GM12878 (cell line): Measurements from ENCODE around the gene ZNF462. TPM values are rescaled to one million over a fixed set of nuclear protein-coding genes. Genes with fewer than 3 reads are reported as not detected.

Experiments used
- ATAC-seq: fragments of 200-7000 bp; cut with Tn5 transposase; 3 replicates; pipeline ENCODE4 v1.9.1; 2020; ENCODE audit warnings: mild to moderate bottlenecking, moderate library complexity
- BruUV-seq: library from RNA; stranded (reverse); fragments of 400-500 nt; replicated peaks from 2 replicates; lab custom pipeline; 2021; lab: Mats Ljungman, UMichigan
- CTCF ChIA-PET: fragments of 300-600 bp; sonication (Branson Sonifier 250); formaldehyde crosslinking; extraction: SDS; loops from one replicate; lab custom pipeline; 2021; ENCODE audit warnings: inconsistent platforms; lab: Yijun Ruan, JAX
- POLR2A ChIA-PET: fragments of 350-600 bp; formaldehyde crosslinking; extraction: SDS; loops from one replicate; lab custom pipeline; 2021; ENCODE audit warnings: inconsistent platforms; lab: Charles Lee
- RAD21 ChIA-PET: fragments of 300-600 bp; sonication (Branson Sonifier 250); formaldehyde crosslinking; loops from one replicate; lab custom pipeline; 2023; ENCODE audit warnings: antibody characterized with exemption; ENCODE audit not compliant: unreplicated experiment; lab: Charles Lee
- SMC1A ChIA-PET: fragments of 300-600 bp; sonication (Branson Sonifier 250); formaldehyde crosslinking; loops from one replicate; lab custom pipeline; 2023; ENCODE audit not compliant: unreplicated experiment, uncharacterized antibody; lab: Charles Lee
- DNase-seq: peaks from one replicate; pipeline ENCODE4 v3.0.0-alpha.2; 2011; ENCODE audit warnings: low read depth, low spot score
- FAIRE-seq: peaks from 3 replicates; lab custom pipeline; 2011; peaks lifted over from hg19 to GRCh38; lab: Jason Lieb, UNC
- H2AFZ ChIP-seq: 2 replicates; pipeline ENCODE4 v1.6.0; 2011; ENCODE audit warnings: low read depth, low read length, control low read depth; ENCODE audit not compliant: control insufficient read depth
- H3K27ac ChIP-seq: 2 replicates; pipeline ENCODE4 v1.5.1; 2011; ENCODE audit warnings: control low read depth; ENCODE audit not compliant: control insufficient read depth, insufficient read depth
- H3K27me3 ChIP-seq, 2 experiments: replicated peaks in 1 of 2; 2 replicates each; pipeline versions ENCODE4 v1.6.0 to v1.6.1; 2011; ENCODE audit warnings: low read length in 1 of 2; ENCODE audit not compliant: control insufficient read depth in 2 of 2, insufficient read depth in 2 of 2
- H3K36me3 ChIP-seq, 2 experiments: 2 replicates each; pipeline ENCODE4 v1.5.1; 2011; ENCODE audit warnings: low read length in 1 of 2; ENCODE audit not compliant: control insufficient read depth in 2 of 2, insufficient read depth in 2 of 2
- H3K4me1 ChIP-seq: 2 replicates; pipeline ENCODE4 v1.6.1; 2011; ENCODE audit warnings: mild to moderate bottlenecking, low read length, moderate library complexity, mixed read lengths; ENCODE audit not compliant: control insufficient read depth, insufficient read depth
- H3K4me2 ChIP-seq: 2 replicates; pipeline ENCODE4 v1.6.0; 2011; ENCODE audit warnings: control low read depth; ENCODE audit not compliant: control insufficient read depth, insufficient read depth
- H3K4me3 ChIP-seq: fragments of 200-600 bp; sonication (generic); 2 replicates; pipeline ENCODE4 v1.5.1; 2016
- H3K79me2 ChIP-seq: 2 replicates; pipeline ENCODE4 v1.6.0; 2011; ENCODE audit warnings: low read length; ENCODE audit not compliant: control insufficient read depth, insufficient read depth
- H3K9ac ChIP-seq: 2 replicates; pipeline ENCODE4 v1.8.0; 2011; ENCODE audit warnings: low read length, control low read depth, mixed read lengths; ENCODE audit not compliant: control insufficient read depth, insufficient read depth
- H3K9me3 ChIP-seq: replicated peaks from 3 replicates; pipeline ENCODE4 v1.5.1; 2011; ENCODE audit warnings: mild to moderate bottlenecking, low read length; ENCODE audit not compliant: control insufficient read depth, insufficient read depth
- H4K20me1 ChIP-seq: 2 replicates; pipeline ENCODE4 v1.6.0; 2011; ENCODE audit not compliant: control insufficient read depth, insufficient read depth
- ASH2L ChIP-seq: fragments of 300-600, 200-600 bp; sonication (generic); IDR thresholded peaks from 2 replicates; pipeline ENCODE4 v1.6.1; 2017; ENCODE audit warnings: low read depth, mild to moderate bottlenecking, borderline replicate concordance
- ATF7 ChIP-seq: fragments of 450-650 bp; IDR thresholded peaks from 2 replicates; pipeline ENCODE4 v1.6.1; 2016; ENCODE audit warnings: low read depth, mild to moderate bottlenecking
- BCL11A ChIP-seq: IDR thresholded peaks from 2 replicates; pipeline ENCODE4 v1.6.1; 2011; ENCODE audit warnings: low read depth, low read length
- CBX3 ChIP-seq: fragments of 200-600 bp; sonication (generic); IDR thresholded peaks from 2 replicates; pipeline ENCODE4 v1.6.1; 2016; ENCODE audit warnings: low read depth, borderline replicate concordance
- CHD1 ChIP-seq: IDR thresholded peaks from 2 replicates; pipeline ENCODE4 v1.6.1; 2012; ENCODE audit warnings: low read depth, low read length, improper control_type of control experiment
- DPF2 ChIP-seq: fragments of 450-650 bp; IDR thresholded peaks from 2 replicates; pipeline ENCODE4 v1.6.1; 2017; ENCODE audit warnings: mild to moderate bottlenecking
- EP300 ChIP-seq, 2 experiments: fragments of 150-350 bp in 1 of 2; IDR thresholded peaks; 2 replicates each; pipeline ENCODE4 v1.6.1; 2011 to 2012; ENCODE audit warnings: low read depth in 2 of 2, low read length in 2 of 2, borderline replicate concordance in 1 of 2, improper control_type of control experiment in 1 of 2, inconsistent platforms in 1 of 2; ENCODE audit not compliant: control insufficient read depth in 1 of 2
- IKZF2 ChIP-seq, 2 experiments: fragments of 450-650 bp; IDR thresholded peaks; 2 replicates each; pipeline ENCODE4 v1.6.1; 2017; ENCODE audit warnings: mild to moderate bottlenecking in 2 of 2, moderate library complexity in 2 of 2
- MTA2 ChIP-seq: fragments of 450-650 bp; IDR thresholded peaks from 2 replicates; pipeline ENCODE4 v1.6.1; 2016; ENCODE audit warnings: low read depth, mild to moderate bottlenecking, moderate library complexity
- MXI1 ChIP-seq: fragments of 150-350 bp; IDR thresholded peaks from 2 replicates; pipeline ENCODE4 v1.6.1; 2011; ENCODE audit warnings: low read depth, mild to moderate bottlenecking, inconsistent platforms, low read length, improper control_type of control experiment
- POU2F2 ChIP-seq: IDR thresholded peaks from 3 replicates; pipeline ENCODE4 v1.6.1; 2011; ENCODE audit warnings: low read depth, mild to moderate bottlenecking, low read length, borderline replicate concordance
- SMAD1 ChIP-seq: fragments of 450-650 bp; IDR thresholded peaks from 2 replicates; pipeline ENCODE4 v1.6.1; 2018; ENCODE audit warnings: mild to moderate bottlenecking, low read depth; ENCODE audit not compliant: partially characterized antibody
- TCF12 ChIP-seq: IDR thresholded peaks from 2 replicates; pipeline ENCODE4 v1.6.1; 2011; ENCODE audit warnings: low read depth, mild to moderate bottlenecking, low read length
- ZNF24 ChIP-seq: fragments of 450-650 bp; IDR thresholded peaks from 2 replicates; pipeline ENCODE4 v1.6.1; 2017; ENCODE audit warnings: antibody characterized with exemption, mild to moderate bottlenecking
- WGBS: methylation state at CpG from one replicate; pipeline ENCODE4 v1.1.6; 2016; ENCODE audit warnings: low lambda C conversion rate; ENCODE audit not compliant: insufficient replicate concordance, insufficient coverage; ENCODE audit errors: missing lambda C conversion rate; 5-methylcytosine and 5-hydroxymethylcytosine counted together
- in situ Hi-C: fragments of 300-500 bp; cut with MboI; formaldehyde crosslinking; loops from 9 replicates; pipeline ENCODE4 v1.14.3; 2018; ENCODE audit warnings: mixed read lengths
- intact Hi-C: fragments of 100-400 bp; cut with micrococcal nuclease; formaldehyde crosslinking; loops from one replicate; pipeline ENCODE4 v1.14.2; 2022; ENCODE audit not compliant: unreplicated experiment
- polyA plus RNA-seq, 11 experiments: library from polyadenylated mRNA; depleted of rRNA in 4 of 11; unstranded in 6 of 11; stranded (reverse) in 5 of 11; fragments of >200 nt; fragmentation: Nextera tagmentation in 4 of 11; fragmentation: Illumina TruSeq in 1 of 11; extraction: Ambion mirVana in 4 of 11; extraction: Trizol in 1 of 11; gene quantifications; 1 replicate in 1 of 11; 2 replicates in 10 of 11; pipeline versions ENCODE4 v1.2.1 to v1.2.3, GENCODE V29; 2011 to 2016; ENCODE audit warnings: inconsistent platforms in 2 of 11, missing spikeins in 2 of 11, low read depth in 1 of 11
- total RNA-seq, 4 experiments: library from RNA; depleted of rRNA in 3 of 4; stranded (reverse); fragments of >200 nt in 3 of 4; fragmentation: Illumina TruSeq in 1 of 4; extraction: Trizol in 1 of 4; gene quantifications; 2 replicates each; pipeline versions ENCODE4 v1.2.1 to v1.2.3, GENCODE V29; 2013 to 2021

Gene ZNF462
- total and polyA plus RNA-seq, 10 of the 15 experiments (the other 5 are each of a cell fraction or from before 2014, with no cell fraction given) = 0.27 to 13.7 (median 0.55) TPM

DNA sequence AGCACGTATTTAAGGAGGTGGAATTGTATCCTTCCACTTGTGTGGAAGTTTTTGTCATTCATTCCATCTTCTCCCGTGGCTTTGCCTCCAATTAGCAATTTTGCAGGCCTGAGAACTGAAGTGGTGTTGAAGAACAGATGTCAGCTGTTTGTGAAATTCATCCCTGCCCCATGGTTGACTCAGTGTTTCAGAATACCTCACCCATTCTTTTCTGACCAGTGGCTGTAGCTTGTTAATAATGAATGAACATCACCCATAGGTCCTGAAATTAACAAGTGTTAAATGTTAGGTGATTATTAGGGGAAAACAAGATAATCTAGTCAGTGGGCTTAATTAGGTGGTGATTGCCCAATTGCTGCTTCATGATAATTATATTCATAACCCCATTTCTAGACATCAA lies 11.7 kb downstream of the ZNF462 start:
- ChIA-PET SMC1A (interaction anchor here (0.5 to 19.8 kb wide), 7 partner anchors 9 to 105 kb away, joined by 3 to 219 read pairs (median 4); no protein-coding TSS in a partner anchor), RAD21 (interaction anchor here (0.6 to 1.6 kb wide), 5 partner anchors 10 to 122 kb away, joined by 3 to 7 read pairs (median 3); no protein-coding TSS in a partner anchor), POLR2A (interaction anchor here (0.6 to 2.3 kb wide), 3 partner anchors 10 to 1031 kb away, joined by 3 to 8 read pairs (median 8); no protein-coding TSS in a partner anchor), CTCF (interaction anchor here (0.6 to 1.1 kb wide), 2 partner anchors 24 to 465 kb away, joined by 3 read pairs; no protein-coding TSS in a partner anchor)
- DNase-seq (no peak), ATAC-seq (peak; percentile 79), FAIRE-seq (no peak)
- TF ChIP-seq CHD1 = no peak
- no peak for TF ChIP-seq SMAD1
- TF ChIP-seq MXI1 = 0 out of 2 replicates have a peak, but pooled peaks have one; percentile 20
- 0 out of 2 replicates have a peak, but pooled peaks have one; percentile 42 for TF ChIP-seq ZNF24
- peak; percentile 54; the same call in 1 of the 2 replicates for TF ChIP-seq BCL11A
- peak; percentile 58; the same call in 1 of the 2 replicates for TF ChIP-seq ATF7
- 0 out of 2 replicates have a peak, but pooled peaks have one; percentile 27 for TF ChIP-seq DPF2
- TF ChIP-seq CBX3 = no peak
- peak; percentile 17 to 36; a peak in 2 of 4 replicates for TF ChIP-seq EP300 (IDR thresholded peaks at IDR 0.05; ENCODE audit: borderline replicate concordance in 1 of 2, control insufficient read depth in 1 of 2, low read depth in 2 of 2, low read length in 2 of 2)
- peak; percentile 15; the same call in 1 of the 2 replicates for TF ChIP-seq TCF12
- TF ChIP-seq POU2F2 = no peak
- peak; percentile 14 to 38; a peak in 2 of 4 replicates for TF ChIP-seq IKZF2 (IDR thresholded peaks at IDR 0.05)
- TF ChIP-seq MTA2 = peak; percentile 96
- TF ChIP-seq ASH2L = no peak
- Histone ChIP-seq H3K36me3 (no peaks in the 10 kb centered on the region), H3K9me3 (no peaks in the 10 kb centered on the region), H3K27ac (no peak overlapping the region), H3K79me2 (no peaks in the 10 kb centered on the region), H3K4me2 (no peak overlapping the region), H2AFZ (no peak overlapping the region), H4K20me1 (no peaks in the 10 kb centered on the region; the same call in 1 of the 2 replicates), H3K4me3 (no peak overlapping the region), H3K27me3 (no peaks in the 10 kb centered on the region), H3K9ac (no peak overlapping the region), H3K4me1 (no peaks in the 10 kb centered on the region)
- in situ Hi-C loops = no loop called here
- no TSS peak for BruUV-seq
- intact Hi-C loops = loop anchor here (5.0 kb wide), 1 partner anchor 572 kb away; no protein-coding TSS in a partner anchor
- 0% methylated on average over 2 of the region's 2 CpGs for WGBS
